Neural crest cell (in vitro differentiated cells): ENCODE measurements around the gene KPNA4. TPM values are rescaled to one million over a fixed set of nuclear protein-coding genes. Genes with fewer than 3 reads are reported as not detected.
A peak's percentile ranks its signal among the peaks of the same experiment; 100 is the strongest.

Source experiments
- DNase-seq: peaks from one replicate; pipeline ENCODE4 v3.0.0; 2021; ENCODE audit warnings: low read depth, mixed read lengths, low spot score
- H3K27ac Mint-ChIP-seq: one replicate; pipeline ENCODE4 v1.8.0; 2021; ENCODE audit warnings: mild to moderate bottlenecking, mixed read lengths; ENCODE audit not compliant: unreplicated experiment
- H3K27me3 Mint-ChIP-seq: 2 replicates; pipeline ENCODE4 v1.8.0; 2021; ENCODE audit warnings: low read depth, mild to moderate bottlenecking, mixed read lengths
- H3K36me3 Mint-ChIP-seq: 2 replicates; pipeline ENCODE4 v1.8.0; 2021; ENCODE audit warnings: low read depth, mild to moderate bottlenecking, mixed read lengths
- H3K4me1 Mint-ChIP-seq: 2 replicates; pipeline ENCODE4 v1.8.0; 2021; ENCODE audit warnings: mixed read lengths
- H3K4me3 Mint-ChIP-seq: one replicate; pipeline ENCODE4 v1.8.0; 2021; ENCODE audit warnings: mild to moderate bottlenecking, mixed read lengths
- H3K9me3 Mint-ChIP-seq: 2 replicates; pipeline ENCODE4 v1.8.0; 2021; ENCODE audit warnings: mixed read lengths
- total RNA-seq: library from RNA; stranded (reverse); gene quantifications from 2 replicates; pipeline ENCODE4 v1.2.1, GENCODE V29; 2021
- TF ChIP-seq, protein P1 (sequence below): fragments of 200-600 bp; sonication (generic); conservative IDR thresholded peaks from 2 replicates; pipeline ENCODE4 v1.5.0; 2021; ENCODE audit warnings: antibody characterized with exemption, mild to moderate bottlenecking

Gene KPNA4
- total RNA-seq, 1 donor from 2014 or later: 57.8 TPM

DNA sequence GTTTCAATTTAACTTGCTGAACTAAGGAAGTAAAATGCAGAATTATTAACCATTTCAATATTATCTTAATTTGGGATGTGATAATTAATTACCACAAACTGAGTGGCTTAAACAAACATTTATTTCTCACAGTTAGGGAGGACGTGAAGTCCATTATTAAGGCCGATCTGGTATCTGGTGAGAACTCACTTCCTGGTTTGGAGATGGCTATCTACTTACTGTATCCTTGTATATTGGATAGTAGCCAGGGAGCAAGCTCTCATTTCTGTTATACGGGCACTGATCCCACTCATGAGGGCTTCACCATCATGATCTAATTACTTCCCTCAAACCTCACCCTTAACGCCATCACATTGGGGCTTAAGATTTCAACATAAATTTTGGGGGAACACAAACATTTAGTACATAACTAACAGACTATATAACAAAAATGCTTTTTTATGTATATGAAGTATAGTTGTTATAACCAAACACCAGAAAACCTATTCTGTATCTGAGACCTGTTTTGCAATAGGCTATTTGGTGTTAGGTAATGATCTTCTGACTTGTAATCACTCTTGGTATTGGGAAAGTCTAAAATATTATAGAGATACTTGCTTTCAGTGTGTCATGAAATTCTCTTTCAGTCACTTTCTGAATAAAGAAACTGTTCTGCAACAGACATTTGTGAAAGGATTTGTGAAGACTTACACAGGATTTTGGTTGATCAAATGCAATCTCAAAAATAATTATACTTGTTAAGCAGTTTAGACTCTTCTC lies 4.7 kb upstream of the KPNA4 start:
- H3K4me1 Mint-ChIP-seq: peaks cover 22% of the 10 kb centered on the region
- no peak for DNase-seq

DNA sequence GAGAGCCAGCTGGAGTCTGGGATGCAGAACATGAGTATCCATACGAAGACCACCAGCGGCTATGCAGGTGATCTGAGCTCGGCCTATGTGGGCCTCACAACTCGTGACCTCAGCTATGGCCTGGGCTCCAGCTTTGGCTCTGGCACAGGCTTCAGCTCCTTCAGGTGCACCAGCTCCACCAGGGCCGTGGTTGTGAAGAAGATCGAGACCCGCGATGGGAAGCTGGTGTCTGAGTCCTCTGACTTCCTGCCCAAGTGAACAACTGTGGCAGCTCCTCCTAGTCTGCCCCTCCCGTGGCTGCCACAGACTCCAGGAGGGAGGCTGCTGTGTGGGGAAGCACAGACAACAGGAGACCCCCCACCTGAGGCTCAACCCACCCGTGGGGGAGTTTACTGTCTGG lies 3.6 kb upstream of the KPNA4 start:
- Mint-ChIP-seq H3K27me3 (peaks cover 2% of the 10 kb centered on the region), H3K36me3 (peaks cover 16% of the 10 kb centered on the region), H3K27ac (no peak overlapping the region), H3K4me3 (no peak overlapping the region), H3K4me1 (peaks cover 26% of the 10 kb centered on the region), H3K9me3 (peaks cover 2% of the 10 kb centered on the region)
- DNase-seq: no peak
- TF ChIP-seq, protein P1, sequence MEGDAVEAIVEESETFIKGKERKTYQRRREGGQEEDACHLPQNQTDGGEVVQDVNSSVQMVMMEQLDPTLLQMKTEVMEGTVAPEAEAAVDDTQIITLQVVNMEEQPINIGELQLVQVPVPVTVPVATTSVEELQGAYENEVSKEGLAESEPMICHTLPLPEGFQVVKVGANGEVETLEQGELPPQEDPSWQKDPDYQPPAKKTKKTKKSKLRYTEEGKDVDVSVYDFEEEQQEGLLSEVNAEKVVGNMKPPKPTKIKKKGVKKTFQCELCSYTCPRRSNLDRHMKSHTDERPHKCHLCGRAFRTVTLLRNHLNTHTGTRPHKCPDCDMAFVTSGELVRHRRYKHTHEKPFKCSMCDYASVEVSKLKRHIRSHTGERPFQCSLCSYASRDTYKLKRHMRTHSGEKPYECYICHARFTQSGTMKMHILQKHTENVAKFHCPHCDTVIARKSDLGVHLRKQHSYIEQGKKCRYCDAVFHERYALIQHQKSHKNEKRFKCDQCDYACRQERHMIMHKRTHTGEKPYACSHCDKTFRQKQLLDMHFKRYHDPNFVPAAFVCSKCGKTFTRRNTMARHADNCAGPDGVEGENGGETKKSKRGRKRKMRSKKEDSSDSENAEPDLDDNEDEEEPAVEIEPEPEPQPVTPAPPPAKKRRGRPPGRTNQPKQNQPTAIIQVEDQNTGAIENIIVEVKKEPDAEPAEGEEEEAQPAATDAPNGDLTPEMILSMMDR: no peak

More for the DNA sequence above, 4.7 kb upstream of the KPNA4 start:
- Mint-ChIP-seq H3K4me3 (peak overlapping the region; percentile 54), H3K27ac (no peak overlapping the region), H3K9me3 (peaks cover 2% of the 10 kb centered on the region), H3K36me3 (peaks cover 11% of the 10 kb centered on the region), H3K27me3 (no peaks in the 10 kb centered on the region)
- TF ChIP-seq, protein P1: no peak

DNA sequence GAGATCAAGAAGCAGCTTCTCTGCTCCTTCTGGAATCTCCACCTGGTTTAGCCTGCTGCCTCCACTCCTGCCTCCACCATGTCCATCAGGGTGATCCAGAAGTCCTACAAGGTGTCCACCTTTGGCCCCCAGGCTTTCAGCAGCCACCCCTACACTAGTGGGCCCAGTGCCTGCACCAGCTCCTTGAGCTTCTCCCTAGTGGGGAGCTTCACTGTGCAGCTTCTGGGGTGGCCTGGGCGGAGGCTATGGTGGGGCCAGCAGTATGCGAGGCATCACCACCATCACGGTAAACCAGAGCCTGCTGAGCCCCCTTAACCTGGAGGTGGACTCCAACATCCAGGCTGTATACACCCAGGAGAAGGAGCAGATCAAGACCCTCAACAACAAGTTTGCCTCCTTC lies 2.4 kb upstream of the KPNA4 start:
- Mint-ChIP-seq H3K9me3 (peaks cover 4% of the 10 kb centered on the region), H3K4me3 (no peak overlapping the region), H3K27me3 (peaks cover 2% of the 10 kb centered on the region)

DNA sequence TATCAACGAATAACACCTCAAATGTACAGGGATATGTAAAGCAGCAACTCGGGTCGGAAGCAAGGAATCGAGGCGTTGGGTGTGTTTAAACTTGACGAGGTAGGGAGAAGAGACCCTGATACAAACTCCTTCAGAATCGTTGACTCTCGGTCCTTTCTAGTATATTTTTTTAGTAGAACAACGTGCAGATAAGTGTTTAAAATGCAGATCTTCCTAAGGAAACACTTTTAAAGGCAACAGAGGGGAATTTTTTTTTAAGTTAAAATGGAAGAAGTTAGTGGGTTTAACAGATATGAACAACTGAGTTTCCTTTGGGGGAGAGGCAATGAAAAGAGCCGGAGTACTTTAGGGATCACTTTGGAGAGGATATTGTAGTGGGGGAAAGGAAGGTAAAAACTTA lies 1.1 kb upstream of the KPNA4 start:
- H3K9me3 Mint-ChIP-seq: peaks cover 4% of the 10 kb centered on the region
- TF ChIP-seq, protein P1: no peak
- H3K4me3 Mint-ChIP-seq: peak overlapping the region; percentile 96
- no peak for DNase-seq
- H3K4me1 Mint-ChIP-seq: peaks cover 48% of the 10 kb centered on the region
- no peak overlapping the region for H3K27ac Mint-ChIP-seq
- peaks cover 2% of the 10 kb centered on the region for H3K27me3 Mint-ChIP-seq
- peaks cover 23% of the 10 kb centered on the region for H3K36me3 Mint-ChIP-seq

More for the DNA sequence above, 2.4 kb upstream of the KPNA4 start:
- H3K27ac Mint-ChIP-seq: no peak overlapping the region
- peaks cover 22% of the 10 kb centered on the region for H3K36me3 Mint-ChIP-seq
- TF ChIP-seq, protein P1: no peak
- H3K4me1 Mint-ChIP-seq: peaks cover 38% of the 10 kb centered on the region
- DNase-seq: no peak

DNA sequence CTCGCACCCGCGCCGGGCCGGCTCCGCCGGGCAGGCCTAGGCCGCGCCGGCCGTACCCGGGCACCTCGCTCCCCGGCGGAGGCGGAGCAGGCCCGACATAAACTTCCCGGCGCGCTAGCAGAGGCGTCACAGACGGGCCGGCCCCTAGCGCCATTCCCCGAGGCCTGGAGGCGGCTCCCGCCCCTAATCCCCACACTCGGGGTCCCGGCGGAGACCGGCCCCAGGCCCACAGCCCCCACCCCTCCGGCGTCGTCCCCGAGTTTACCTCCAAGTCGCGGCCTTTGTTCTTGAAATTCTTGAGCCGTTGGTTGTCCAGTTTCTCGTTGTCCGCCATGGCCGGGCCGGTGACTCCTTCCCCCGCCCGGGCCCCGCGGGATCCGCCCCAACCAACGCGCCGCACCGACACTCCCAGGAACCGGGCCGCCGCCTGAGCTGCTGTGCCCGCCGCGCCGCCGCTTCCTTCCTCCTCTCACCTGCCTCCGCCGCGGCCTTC lies 376 bp downstream of the KPNA4 start:
- H3K36me3 Mint-ChIP-seq: peaks cover 23% of the 10 kb centered on the region
- peaks cover 4% of the 10 kb centered on the region for H3K9me3 Mint-ChIP-seq
- H3K27me3 Mint-ChIP-seq: peaks cover 2% of the 10 kb centered on the region
- H3K27ac Mint-ChIP-seq: no peak overlapping the region
- H3K4me3 Mint-ChIP-seq: peak overlapping the region; percentile 96
- H3K4me1 Mint-ChIP-seq: peaks cover 59% of the 10 kb centered on the region
- TF ChIP-seq, protein P1: no peak
- DNase-seq: no peak
